HepG2 (cell line): ENCODE results near the gene RPL23. TPM values are rescaled to one million over a fixed set of nuclear protein-coding genes. Genes with fewer than 3 reads are reported as not detected.
A peak's percentile ranks its signal among the peaks of the same experiment; 100 is the strongest.

Experiments used
- ATF7 ChIP-seq, 2 experiments: fragments of 450-650 bp in 1 of 2; sonication (generic) in 1 of 2; formaldehyde crosslinking in 1 of 2; IDR thresholded peaks; 2 replicates each; pipeline versions ENCODE4 v1.4.0 to v1.6.1; 2016 to 2020; ENCODE audit warnings: antibody characterized with exemption in 1 of 2, mild to moderate bottlenecking in 1 of 2, missing genetic modification reagents in 1 of 2
- CBX5 ChIP-seq: sonication (generic); formaldehyde crosslinking; IDR thresholded peaks from 2 replicates; pipeline ENCODE4 v1.4.0; 2020; ENCODE audit warnings: missing genetic modification reagents, borderline replicate concordance
- CHD2 ChIP-seq: IDR thresholded peaks from 2 replicates; pipeline ENCODE4 v1.6.1; 2011; ENCODE audit warnings: low read depth, low read length, improper control_type of control experiment
- KDM6A ChIP-seq: IDR thresholded peaks from 2 replicates; pipeline ENCODE4 v1.6.1; 2016; ENCODE audit warnings: low read depth
- MLX ChIP-seq: IDR thresholded peaks from 2 replicates; pipeline ENCODE4 v1.6.1; 2016
- NAIF1 ChIP-seq: sonication (generic); formaldehyde crosslinking; IDR thresholded peaks from 2 replicates; pipeline ENCODE4 v1.5.0; 2020; ENCODE audit warnings: mild to moderate bottlenecking, missing genetic modification reagents, borderline replicate concordance
- NONO ChIP-seq, 2 experiments: fragments of 450-650 bp in 1 of 2; sonication (generic) in 1 of 2; formaldehyde crosslinking in 1 of 2; IDR thresholded peaks in 1 of 2; conservative IDR thresholded peaks in 1 of 2; 2 replicates each; pipeline versions ENCODE4 v1.6.1 to v1.8.0; 2017 to 2022; ENCODE audit warnings: mild to moderate bottlenecking in 1 of 2, missing genetic modification reagents in 1 of 2, moderate library complexity in 1 of 2
- SOX13 ChIP-seq, 3 experiments: fragments of 450-650 bp in 1 of 3; sonication (generic) in 1 of 3; formaldehyde crosslinking in 1 of 3; IDR thresholded peaks in 2 of 3; conservative IDR thresholded peaks in 1 of 3; 2 replicates each; pipeline versions ENCODE4 v1.5.0 to v1.6.1; 2016 to 2020; ENCODE audit warnings: antibody characterized with exemption in 1 of 3, mild to moderate bottlenecking in 1 of 3, missing compliant biosample characterization in 1 of 3, missing genetic modification reagents in 1 of 3, moderate library complexity in 1 of 3
- SOX6 ChIP-seq, 2 experiments: fragments of 450-650 bp in 1 of 2; sonication (generic) in 1 of 2; formaldehyde crosslinking in 1 of 2; IDR thresholded peaks; 2 replicates each; pipeline versions ENCODE4 v1.4.0 to v1.6.1; 2017 to 2020; ENCODE audit warnings: antibody characterized with exemption in 1 of 2, mild to moderate bottlenecking in 1 of 2, missing genetic modification reagents in 1 of 2
- UBTF ChIP-seq: sonication (generic); formaldehyde crosslinking; IDR thresholded peaks from 2 replicates; pipeline ENCODE4 v1.4.0; 2020; ENCODE audit warnings: mild to moderate bottlenecking, missing genetic modification reagents
- ZC3H4 ChIP-seq: sonication (generic); formaldehyde crosslinking; IDR thresholded peaks from 2 replicates; pipeline ENCODE4 v1.4.0; 2020; ENCODE audit warnings: missing genetic modification reagents, borderline replicate concordance
- ZNF574 ChIP-seq: sonication (generic); formaldehyde crosslinking; IDR thresholded peaks from 2 replicates; pipeline ENCODE4 v1.4.0; 2020; ENCODE audit warnings: missing genetic modification reagents
- polyA plus RNA-seq, 8 experiments: library from polyadenylated mRNA; depleted of rRNA in 3 of 8; stranded (reverse) in 7 of 8; unstranded in 1 of 8; fragments of >200 nt; fragmentation: Illumina TruSeq in 4 of 8; extraction: Trizol in 4 of 8; gene quantifications; 2 replicates each; pipeline versions ENCODE4 v1.2.1 to v1.2.3, GENCODE V29; 2011 to 2016; ENCODE audit warnings: low read depth in 4 of 8, missing spikeins in 1 of 8, mixed read lengths in 1 of 8; ENCODE audit not compliant: insufficient read depth in 1 of 8
- total RNA-seq, 5 experiments: library from RNA; depleted of rRNA; stranded (reverse); fragments of >200 nt; fragmentation: Illumina TruSeq; extraction: Trizol; gene quantifications; 2 replicates each; pipeline ENCODE4 v1.2.3, GENCODE V29; 2016; ENCODE audit warnings: low read depth in 1 of 5
- TF ChIP-seq, protein P1 (sequence below): IDR thresholded peaks from 2 replicates; pipeline ENCODE4 v1.6.1; 2016; ENCODE audit warnings: missing compliant biosample characterization, missing genetic modification reagents, borderline replicate concordance

RPL23 gene
- total and polyA plus RNA-seq, 2 of the 13 experiments (the other 11 are each of a cell fraction or from before 2014, with no cell fraction given) = 2,790 to 4,860 TPM

DNA sequence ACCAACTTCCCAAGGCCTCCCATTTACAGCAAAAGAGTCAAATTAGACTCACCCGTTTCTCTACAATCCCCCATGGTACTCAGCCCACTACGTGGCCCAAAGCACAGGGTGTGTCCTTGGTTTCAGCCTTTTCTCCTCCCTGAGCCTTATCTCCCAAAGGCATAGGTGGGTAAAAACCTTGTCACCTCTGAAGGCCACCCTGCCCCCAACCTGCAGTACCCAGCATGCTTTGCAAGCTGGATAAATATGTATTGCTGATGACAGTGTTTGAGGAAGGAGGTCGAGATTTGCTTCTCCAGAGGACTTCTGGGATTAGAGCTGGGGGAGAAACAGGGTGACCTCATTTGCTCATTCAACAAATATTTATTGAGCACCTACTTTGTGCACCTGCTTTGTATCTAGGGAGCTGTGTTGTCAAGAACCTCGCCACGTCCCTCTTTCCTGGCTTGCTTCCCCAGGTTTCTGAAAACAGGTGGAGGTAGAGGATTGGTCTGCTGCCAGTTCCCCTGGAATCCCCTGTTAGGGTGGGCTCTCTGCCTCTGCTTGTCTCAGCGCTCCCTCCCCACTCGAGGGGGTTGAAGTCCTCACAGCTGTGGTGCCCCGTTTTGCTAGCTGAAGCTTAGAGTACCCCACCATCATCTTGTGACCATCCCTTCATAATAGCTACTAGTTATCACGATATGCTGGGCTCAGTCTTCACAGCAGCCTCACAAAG, 19.3 kb upstream of the RPL23 start (continued):
- TF ChIP-seq UBTF (CRISPR knock-in tag) (0 out of 2 replicates have a peak, but pooled peaks have one; percentile 1), NONO (IDR thresholded peaks at IDR 0.05) (no peak), NONO (CRISPR knock-in tag; conservative IDR thresholded peaks at IDR 0.05) (peak; percentile 57; the same call in 1 of the 2 replicates), CBX5 (CRISPR knock-in tag) (peak; percentile 36; the same call in 1 of the 2 replicates), SOX13 (IDR thresholded peaks at IDR 0.05) (no peak), SOX13 (CRISPR knock-in tag; conservative IDR thresholded peaks at IDR 0.05 in 1 of 2, IDR thresholded peaks at IDR 0.05 in 1 of 2) (peak in 1 of 2 experiments; percentile 73; a peak in 2 of 4 replicates), ZC3H4 (no peak; the same call in 1 of the 2 replicates), NAIF1 (CRISPR knock-in tag) (no peak), ZNF574 (CRISPR knock-in tag) (peak; percentile 67; the same call in 1 of the 2 replicates), MLX (CRISPR knock-in tag) (no peak), CHD2 (0 out of 2 replicates have a peak, but pooled peaks have one; percentile 29), ATF7 (IDR thresholded peaks at IDR 0.05) (no peak), ATF7 (CRISPR knock-in tag; IDR thresholded peaks at IDR 0.05) (peak; percentile 59; the same call in 1 of the 2 replicates), KDM6A (CRISPR knock-in tag) (peak; percentile 58; the same call in 1 of the 2 replicates), SOX6 (IDR thresholded peaks at IDR 0.05) (no peak), SOX6 (CRISPR knock-in tag; IDR thresholded peaks at IDR 0.05) (peak; percentile 32; the same call in 1 of the 2 replicates)
- TF ChIP-seq, protein P1, sequence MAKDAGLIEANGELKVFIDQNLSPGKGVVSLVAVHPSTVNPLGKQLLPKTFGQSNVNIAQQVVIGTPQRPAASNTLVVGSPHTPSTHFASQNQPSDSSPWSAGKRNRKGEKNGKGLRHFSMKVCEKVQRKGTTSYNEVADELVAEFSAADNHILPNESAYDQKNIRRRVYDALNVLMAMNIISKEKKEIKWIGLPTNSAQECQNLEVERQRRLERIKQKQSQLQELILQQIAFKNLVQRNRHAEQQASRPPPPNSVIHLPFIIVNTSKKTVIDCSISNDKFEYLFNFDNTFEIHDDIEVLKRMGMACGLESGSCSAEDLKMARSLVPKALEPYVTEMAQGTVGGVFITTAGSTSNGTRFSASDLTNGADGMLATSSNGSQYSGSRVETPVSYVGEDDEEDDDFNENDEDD (CRISPR knock-in tag) = no peak
